Activated CD4-positive, alpha-beta memory T cell treated with anti-CD3 and anti-CD28 coated beads for 36 hours (primary cell): ENCODE measurements around the gene KLHL12. TPM values are rescaled to one million over a fixed set of nuclear protein-coding genes. Genes with fewer than 3 reads are reported as not detected.

Experiments used
- CTCF ChIA-PET: fragments of 350-600 bp; sonication (Branson Sonifier 250); formaldehyde crosslinking; loops from one replicate; lab custom pipeline; 2021; ENCODE audit warnings: antibody characterized with exemption, inconsistent platforms; lab: Charles Lee
- POLR2A ChIA-PET: fragments of 350-600 bp; sonication (Branson Sonifier 250); formaldehyde crosslinking; loops from one replicate; lab custom pipeline; 2021; ENCODE audit warnings: antibody characterized with exemption; lab: Charles Lee
- DNase-seq: peaks from one replicate; pipeline ENCODE4 v3.0.0-alpha.2; 2020
- H3K27ac Mint-ChIP-seq: one replicate; pipeline ENCODE4 v1.8.0; 2021; ENCODE audit warnings: mixed read lengths
- H3K27me3 Mint-ChIP-seq: one replicate; pipeline ENCODE4 v1.8.0; 2021; ENCODE audit warnings: mixed read lengths
- H3K36me3 Mint-ChIP-seq: one replicate; pipeline ENCODE4 v1.8.0; 2021; ENCODE audit warnings: mixed read lengths
- H3K4me1 Mint-ChIP-seq: one replicate; pipeline ENCODE4 v1.8.0; 2021; ENCODE audit warnings: low read depth, mixed read lengths
- H3K4me3 Mint-ChIP-seq: one replicate; pipeline ENCODE4 v1.8.0; 2021; ENCODE audit warnings: mild to moderate bottlenecking, mixed read lengths
- H3K9me3 Mint-ChIP-seq: one replicate; pipeline ENCODE4 v1.8.0; 2021; ENCODE audit warnings: mixed read lengths
- intact Hi-C: fragments of 100-400 bp; cut with micrococcal nuclease; formaldehyde crosslinking; loops from one replicate; pipeline ENCODE4 v1.15.1; 2023
- total RNA-seq, 2 experiments: library from RNA; stranded (reverse); gene quantifications; one replicate each; pipeline ENCODE4 v1.2.3, GENCODE V29; 2021

The KLHL12 gene
- total RNA-seq, 2 experiments from 2014 or later = 35.5 to 38.3 TPM

GRCh38 chr1:202873026-202873425 lies 54.0 kb downstream of the KLHL12 start:
- H3K4me1 Mint-ChIP-seq = no peaks in the 10 kb centered on the region
- no peak overlapping the region for H3K27ac Mint-ChIP-seq
- H3K27me3 Mint-ChIP-seq = no peaks in the 10 kb centered on the region
- no peak overlapping the region for H3K4me3 Mint-ChIP-seq
- H3K9me3 Mint-ChIP-seq = no peaks in the 10 kb centered on the region
- no peaks in the 10 kb centered on the region for H3K36me3 Mint-ChIP-seq
- intact Hi-C loops = no loop called here
- DNase-seq = no peak
- CTCF ChIA-PET = no interaction called here
- POLR2A ChIA-PET = no interaction called here

- POLR2A ChIA-PET = no interaction called here
- Mint-ChIP-seq H3K4me1 (no peaks in the 10 kb centered on the region), H3K27me3 (peaks cover 3% of the 10 kb centered on the region), H3K4me3 (no peak overlapping the region), H3K9me3 (no peaks in the 10 kb centered on the region), H3K36me3 (no peaks in the 10 kb centered on the region), H3K27ac (no peak overlapping the region)
- intact Hi-C loops = no loop called here
- CTCF ChIA-PET = interaction anchor here (1.3 kb wide), 1 partner anchor 18 kb away, joined by 6 read pairs; no protein-coding TSS in a partner anchor
- no peak for DNase-seq
These were observed 55.7 kb downstream of the KLHL12 start for GRCh38 chr1:202871367-202871766.

GRCh38 chr1:202862679-202863560 lies 64.1 kb downstream of the KLHL12 start:
- Mint-ChIP-seq H3K36me3 (no peaks in the 10 kb centered on the region), H3K9me3 (no peaks in the 10 kb centered on the region), H3K4me3 (no peak overlapping the region), H3K4me1 (peaks cover 8% of the 10 kb centered on the region), H3K27ac (no peak overlapping the region), H3K27me3 (peaks cover 54% of the 10 kb centered on the region)
- intact Hi-C loops = no loop called here
- ChIA-PET POLR2A (no interaction called here), CTCF (interaction anchor here (0.8 kb wide), 2 partner anchors 9 to 11 kb away, joined by 3 to 4 read pairs; no protein-coding TSS in a partner anchor)
- DNase-seq = no peak

GRCh38 chr1:202861420-202862132 lies 65.5 kb downstream of the KLHL12 start:
- Mint-ChIP-seq H3K27me3 (peaks cover 51% of the 10 kb centered on the region), H3K27ac (no peak overlapping the region)
- POLR2A ChIA-PET = no interaction called here

GRCh38 chr1:202860744-202861419 lies 66.2 kb downstream of the KLHL12 start:
- H3K27me3 Mint-ChIP-seq = peaks cover 48% of the 10 kb centered on the region
- H3K9me3 Mint-ChIP-seq = no peaks in the 10 kb centered on the region
- intact Hi-C loops = no loop called here
- no peaks in the 10 kb centered on the region for H3K36me3 Mint-ChIP-seq
- peak overlapping the region; percentile 63 for H3K4me3 Mint-ChIP-seq
- peak; percentile 51 for DNase-seq
- peaks cover 8% of the 10 kb centered on the region for H3K4me1 Mint-ChIP-seq
- POLR2A ChIA-PET = no interaction called here
- CTCF ChIA-PET = interaction anchor here (1.1 to 1.3 kb wide), 2 partner anchors 8 to 9 kb away, joined by 3 read pairs; no protein-coding TSS in a partner anchor
- H3K27ac Mint-ChIP-seq = no peak overlapping the region

More at GRCh38 chr1:202861420-202862132, 65.5 kb downstream of the KLHL12 start:
- peaks cover 8% of the 10 kb centered on the region for H3K4me1 Mint-ChIP-seq
- intact Hi-C loops = no loop called here
- no peaks in the 10 kb centered on the region for H3K36me3 Mint-ChIP-seq
- CTCF ChIA-PET = interaction anchor here (1.1 to 1.3 kb wide), 3 partner anchors 9 to 81 kb away, joined by 3 read pairs; no protein-coding TSS in a partner anchor
- peak; percentile 62 for DNase-seq
- H3K4me3 Mint-ChIP-seq = peak overlapping the region; percentile 63
- no peaks in the 10 kb centered on the region for H3K9me3 Mint-ChIP-seq

- intact Hi-C loops = no loop called here
- no peak overlapping the region for H3K4me3 Mint-ChIP-seq
- H3K27ac Mint-ChIP-seq = no peak overlapping the region
- H3K4me1 Mint-ChIP-seq = peaks cover 8% of the 10 kb centered on the region
- ChIA-PET CTCF (no interaction called here), POLR2A (interaction anchor here (0.6 kb wide), 1 partner anchor 40 kb away, joined by 3 read pairs; no protein-coding TSS in a partner anchor)
- H3K27me3 Mint-ChIP-seq = peaks cover 34% of the 10 kb centered on the region
- no peak for DNase-seq
- no peaks in the 10 kb centered on the region for H3K9me3 Mint-ChIP-seq
- no peaks in the 10 kb centered on the region for H3K36me3 Mint-ChIP-seq
These were observed 68.1 kb downstream of the KLHL12 start for GRCh38 chr1:202858789-202859414.

GRCh38 chr1:202858331-202858730 lies 68.7 kb downstream of the KLHL12 start:
- peaks cover 30% of the 10 kb centered on the region for H3K27me3 Mint-ChIP-seq
- DNase-seq = no peak
- ChIA-PET CTCF (no interaction called here), POLR2A (interaction anchor here (0.6 kb wide), 1 partner anchor 39 kb away, joined by 3 read pairs; no protein-coding TSS in a partner anchor)
- no peaks in the 10 kb centered on the region for H3K36me3 Mint-ChIP-seq
- no peaks in the 10 kb centered on the region for H3K9me3 Mint-ChIP-seq
- H3K4me1 Mint-ChIP-seq = peaks cover 8% of the 10 kb centered on the region
- H3K27ac Mint-ChIP-seq = no peak overlapping the region
- intact Hi-C loops = no loop called here
- H3K4me3 Mint-ChIP-seq = no peak overlapping the region

GRCh38 chr1:202857136-202857610 lies 69.9 kb downstream of the KLHL12 start:
- H3K9me3 Mint-ChIP-seq = no peaks in the 10 kb centered on the region
- no peak overlapping the region for H3K27ac Mint-ChIP-seq
- ChIA-PET POLR2A (no interaction called here), CTCF (no interaction called here)
- H3K4me1 Mint-ChIP-seq = peaks cover 7% of the 10 kb centered on the region
- DNase-seq = no peak
- no peaks in the 10 kb centered on the region for H3K36me3 Mint-ChIP-seq
- H3K27me3 Mint-ChIP-seq = peaks cover 20% of the 10 kb centered on the region
- no peak overlapping the region for H3K4me3 Mint-ChIP-seq
- intact Hi-C loops = no loop called here

- Mint-ChIP-seq H3K27ac (no peak overlapping the region), H3K9me3 (no peaks in the 10 kb centered on the region), H3K4me1 (no peaks in the 10 kb centered on the region), H3K4me3 (no peak overlapping the region), H3K27me3 (peaks cover 12% of the 10 kb centered on the region), H3K36me3 (no peaks in the 10 kb centered on the region)
- POLR2A ChIA-PET = no interaction called here
- CTCF ChIA-PET = no interaction called here
- intact Hi-C loops = no loop called here
- DNase-seq = no peak
These were observed 71.0 kb downstream of the KLHL12 start for GRCh38 chr1:202856014-202856413.

GRCh38 chr1:202854787-202855186 lies 72.2 kb downstream of the KLHL12 start:
- POLR2A ChIA-PET = no interaction called here
- no peaks in the 10 kb centered on the region for H3K36me3 Mint-ChIP-seq
- no peaks in the 10 kb centered on the region for H3K4me1 Mint-ChIP-seq
- DNase-seq = no peak
- H3K4me3 Mint-ChIP-seq = no peak overlapping the region
- CTCF ChIA-PET = interaction anchor here (1.2 to 2.0 kb wide), 3 partner anchors 16 to 135 kb away, joined by 3 to 7 read pairs (median 6); no protein-coding TSS in a partner anchor
- peaks cover 2% of the 10 kb centered on the region for H3K27me3 Mint-ChIP-seq
- H3K9me3 Mint-ChIP-seq = no peaks in the 10 kb centered on the region
- intact Hi-C loops = loop anchor here (5.0 kb wide), 1 partner anchor 102 kb away; no protein-coding TSS in a partner anchor
- H3K27ac Mint-ChIP-seq = no peak overlapping the region
